Skin of body (tissue), 2 donors: ENCODE data around the gene NOVA1. TPM values are rescaled to one million over a fixed set of nuclear protein-coding genes. Genes with fewer than 3 reads are reported as not detected.

Experiments used
- DNase-seq: peaks from one replicate; lab custom pipeline; 2025; lab: John Stamatoyannopoulos, UW
- total RNA-seq: library from RNA; depleted of rRNA; stranded (reverse); fragments of >200 nt; gene quantifications from one replicate; pipeline ENCODE4 v1.2.3, GENCODE V29; 2014

NOVA1 gene
- total RNA-seq, 1 donor from 2014 or later, result 11.5 TPM

GRCh38 chr14:26448181-26448855 lies 149.5 kb downstream of the NOVA1 start:
- DNase-seq, result no peak

GRCh38 chr14:26444822-26445221 lies 153.0 kb downstream of the NOVA1 start:
- DNase-seq, result no peak

- no peak for DNase-seq
Measured at GRCh38 chr14:26443654-26444053, 154.2 kb downstream of the NOVA1 start.

GRCh38 chr14:26429205-26429604 lies 168.6 kb downstream of the NOVA1 start:
- no peak for DNase-seq

- DNase-seq, result no peak
Measured at GRCh38 chr14:26427097-26427496, 170.7 kb downstream of the NOVA1 start.

- DNase-seq, result no peak
Measured at GRCh38 chr14:26424537-26424936, 173.3 kb downstream of the NOVA1 start.

GRCh38 chr14:26415618-26416123 lies 182.2 kb downstream of the NOVA1 start:
- DNase-seq, result no peak

GRCh38 chr14:26414926-26415325 lies 182.9 kb downstream of the NOVA1 start:
- DNase-seq, result no peak

- DNase-seq, result no peak
Measured at GRCh38 chr14:26414103-26414502, 183.7 kb downstream of the NOVA1 start.

GRCh38 chr14:26412421-26412820 lies 185.4 kb downstream of the NOVA1 start:
- no peak for DNase-seq

- DNase-seq, result no peak
Measured at GRCh38 chr14:26410189-26410685, 187.6 kb downstream of the NOVA1 start.

GRCh38 chr14:26404927-26405326 lies 192.9 kb downstream of the NOVA1 start:
- DNase-seq, result no peak

GRCh38 chr14:26403760-26404159 lies 194.1 kb downstream of the NOVA1 start:
- DNase-seq, result no peak

GRCh38 chr14:26402126-26402525 lies 195.7 kb downstream of the NOVA1 start:
- no peak for DNase-seq

- no peak for DNase-seq
Measured at GRCh38 chr14:26401179-26401968, 196.5 kb downstream of the NOVA1 start.

- DNase-seq, result no peak
Measured at GRCh38 chr14:26400373-26400772, 197.5 kb downstream of the NOVA1 start.

- DNase-seq, result no peak
Measured at GRCh38 chr14:26398616-26399015, 199.2 kb downstream of the NOVA1 start.
